Keratinocyte (primary cell): ENCODE measurements around the gene NTSR2. TPM values are rescaled to one million over a fixed set of nuclear protein-coding genes. Genes with fewer than 3 reads are reported as not detected.

ENCODE experiments used
- DNase-seq: peaks from one replicate; pipeline ENCODE4 v3.0.0-alpha.2; 2011; ENCODE audit warnings: low read depth, missing footprints, low spot score
- FAIRE-seq: peaks from 2 replicates; lab custom pipeline; 2011; peaks lifted over from hg19 to GRCh38; lab: Jason Lieb, UNC
- H2AFZ ChIP-seq: 2 replicates; pipeline ENCODE4 v1.6.0; 2012; ENCODE audit warnings: low read length, control low read depth, inconsistent platforms; ENCODE audit not compliant: control insufficient read depth
- H3K27ac ChIP-seq: 2 replicates; pipeline ENCODE4 v1.5.1; 2011; ENCODE audit warnings: low read length; ENCODE audit not compliant: control insufficient read depth, insufficient read depth
- H3K27me3 ChIP-seq: 3 replicates; pipeline ENCODE4 v1.6.0; 2011; ENCODE audit warnings: low read length; ENCODE audit not compliant: control insufficient read depth, insufficient read depth; ENCODE audit errors: extremely low read depth
- H3K36me3 ChIP-seq, 2 experiments: 2 replicates in 1 of 2; 3 replicates in 1 of 2; pipeline ENCODE4 v1.5.1; 2011; ENCODE audit warnings: low read length in 2 of 2, mild to moderate bottlenecking in 1 of 2; ENCODE audit not compliant: control insufficient read depth in 2 of 2, insufficient read depth in 2 of 2; ENCODE audit errors: extremely low read depth in 1 of 2
- H3K4me1 ChIP-seq: 3 replicates; pipeline ENCODE4 v1.5.1; 2011; ENCODE audit warnings: low read length; ENCODE audit not compliant: control insufficient read depth, insufficient read depth; ENCODE audit errors: extremely low read depth
- H3K4me2 ChIP-seq: 3 replicates; pipeline ENCODE4 v1.6.0; 2011; ENCODE audit warnings: low read depth, low read length; ENCODE audit not compliant: control insufficient read depth, insufficient read depth; ENCODE audit errors: extremely low read depth
- H3K4me3 ChIP-seq, 3 experiments: fragments of 200-600 bp in 1 of 3; sonication (generic) in 1 of 3; 2 replicates in 2 of 3; 3 replicates in 1 of 3; pipeline ENCODE4 v1.5.1; 2011 to 2016; ENCODE audit warnings: low read length in 3 of 3, mild to moderate bottlenecking in 3 of 3, control low read depth in 2 of 3, inconsistent platforms in 1 of 3, low read depth in 1 of 3, mixed read lengths in 1 of 3, mixed run types in 1 of 3, moderate library complexity in 1 of 3; ENCODE audit not compliant: control insufficient read depth in 2 of 3, insufficient read depth in 2 of 3; ENCODE audit errors: extremely low read depth in 1 of 3
- H3K79me2 ChIP-seq: 2 replicates; pipeline ENCODE4 v1.6.0; 2012; ENCODE audit warnings: low read length; ENCODE audit not compliant: control insufficient read depth, insufficient read depth
- H3K9ac ChIP-seq: 3 replicates; pipeline ENCODE4 v1.6.0; 2011; ENCODE audit warnings: low read length; ENCODE audit not compliant: control insufficient read depth, insufficient read depth; ENCODE audit errors: extremely low read depth
- H3K9me1 ChIP-seq: 3 replicates; pipeline ENCODE4 v1.6.0; 2011; ENCODE audit warnings: low read length; ENCODE audit not compliant: control insufficient read depth, insufficient read depth; ENCODE audit errors: extremely low read depth
- H3K9me3 ChIP-seq: 2 replicates; pipeline ENCODE4 v1.5.1; 2012; ENCODE audit warnings: low read depth, low read length; ENCODE audit not compliant: control insufficient read depth
- H4K20me1 ChIP-seq: 3 replicates; pipeline ENCODE4 v1.6.0; 2011; ENCODE audit warnings: low read length; ENCODE audit not compliant: control insufficient read depth, insufficient read depth; ENCODE audit errors: extremely low read depth
- EZH2 ChIP-seq: IDR thresholded peaks from one replicate; pipeline ENCODE4 v1.6.1; 2012; ENCODE audit warnings: inconsistent platforms, mild to moderate bottlenecking, low read length, moderate library complexity
- dilution Hi-C: fragments of 300-500 bp; cut with MboI; formaldehyde crosslinking; loops from one replicate; pipeline ENCODE4 v1.7.0; 2020; ENCODE audit warnings: low sequenced_read_pairs; ENCODE audit not compliant: extremely low pct_ligation_motif_present
- polyA plus RNA-seq, 5 experiments: library from polyadenylated mRNA; depleted of rRNA in 3 of 5; stranded (reverse) in 3 of 5; stranded (forward) in 1 of 5; unstranded in 1 of 5; fragments of >200 nt; gene quantifications; 1 replicate in 1 of 5; 2 replicates in 3 of 5; 3 replicates in 1 of 5; pipeline versions ENCODE4 v1.2.1 to v1.2.3, GENCODE V29; 2011 to 2012; ENCODE audit warnings: missing spikeins in 2 of 5, low read depth in 1 of 5, low replicate concordance in 1 of 5
- TF ChIP-seq, protein P1 (sequence below), 3 experiments: IDR thresholded peaks in 1 of 3; conservative IDR thresholded peaks in 1 of 3; optimal IDR thresholded peaks in 1 of 3; 2 replicates in 2 of 3; 3 replicates in 1 of 3; pipeline versions ENCODE3 to v1.5.1; 2011; ENCODE audit warnings: low read length in 3 of 3, mild to moderate bottlenecking in 3 of 3, moderate library complexity in 2 of 3, control low read depth in 1 of 3, inconsistent platforms in 1 of 3; ENCODE audit not compliant: insufficient read depth in 2 of 3; ENCODE audit errors: extremely low read depth in 1 of 3

The NTSR2 gene
- polyA plus RNA-seq, 1 donor (not counting 4 experiments of a cell fraction or from before 2014, with no cell fraction given), result not detected

DNA sequence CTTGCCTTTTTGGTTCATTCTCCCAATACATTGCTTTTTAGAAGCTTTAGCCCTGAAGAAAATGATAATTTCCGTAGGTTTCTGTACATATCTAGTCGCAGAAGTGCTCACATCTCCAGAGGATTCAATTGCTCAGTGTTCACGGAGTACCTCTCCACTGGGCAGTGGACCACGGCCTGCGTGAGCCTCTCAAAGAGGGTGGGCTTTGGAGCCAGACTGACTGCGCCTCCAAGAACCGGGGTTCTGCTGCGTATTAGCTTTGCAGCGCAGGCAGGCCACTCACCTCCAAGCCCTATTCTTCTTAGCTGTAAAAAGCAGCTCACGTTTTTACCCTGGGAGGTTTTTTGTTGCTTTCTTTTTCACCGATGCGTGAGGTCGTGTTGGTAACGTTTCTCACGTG, 35.4 kb downstream of the NTSR2 start:
- Histone ChIP-seq H4K20me1 (no peaks in the 10 kb centered on the region), H3K36me3 (no peaks in the 10 kb centered on the region), H3K27me3 (peaks cover 8% of the 10 kb centered on the region), H3K27ac (no peak overlapping the region), H3K9me1 (no peaks in the 10 kb centered on the region), H3K4me3 (no peak overlapping the region), H3K9ac (no peak overlapping the region), H3K4me2 (no peak overlapping the region), H3K9me3 (no peaks in the 10 kb centered on the region), H2AFZ (no peak overlapping the region), H3K4me1 (no peaks in the 10 kb centered on the region), H3K79me2 (no peaks in the 10 kb centered on the region)
- dilution Hi-C loops, result no loop called here
- TF ChIP-seq, protein P1, sequence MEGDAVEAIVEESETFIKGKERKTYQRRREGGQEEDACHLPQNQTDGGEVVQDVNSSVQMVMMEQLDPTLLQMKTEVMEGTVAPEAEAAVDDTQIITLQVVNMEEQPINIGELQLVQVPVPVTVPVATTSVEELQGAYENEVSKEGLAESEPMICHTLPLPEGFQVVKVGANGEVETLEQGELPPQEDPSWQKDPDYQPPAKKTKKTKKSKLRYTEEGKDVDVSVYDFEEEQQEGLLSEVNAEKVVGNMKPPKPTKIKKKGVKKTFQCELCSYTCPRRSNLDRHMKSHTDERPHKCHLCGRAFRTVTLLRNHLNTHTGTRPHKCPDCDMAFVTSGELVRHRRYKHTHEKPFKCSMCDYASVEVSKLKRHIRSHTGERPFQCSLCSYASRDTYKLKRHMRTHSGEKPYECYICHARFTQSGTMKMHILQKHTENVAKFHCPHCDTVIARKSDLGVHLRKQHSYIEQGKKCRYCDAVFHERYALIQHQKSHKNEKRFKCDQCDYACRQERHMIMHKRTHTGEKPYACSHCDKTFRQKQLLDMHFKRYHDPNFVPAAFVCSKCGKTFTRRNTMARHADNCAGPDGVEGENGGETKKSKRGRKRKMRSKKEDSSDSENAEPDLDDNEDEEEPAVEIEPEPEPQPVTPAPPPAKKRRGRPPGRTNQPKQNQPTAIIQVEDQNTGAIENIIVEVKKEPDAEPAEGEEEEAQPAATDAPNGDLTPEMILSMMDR (optimal IDR thresholded peaks at IDR 0.05 in 1 of 3, IDR thresholded peaks at IDR 0.05 in 1 of 3, conservative IDR thresholded peaks at IDR 0.05 in 1 of 3; ENCODE audit: extremely low read depth in 1 of 3, insufficient read depth in 2 of 3, low read length in 3 of 3), result no peak
- no peak for TF ChIP-seq EZH2
- DNase-seq (no peak), FAIRE-seq (no peak)

DNA sequence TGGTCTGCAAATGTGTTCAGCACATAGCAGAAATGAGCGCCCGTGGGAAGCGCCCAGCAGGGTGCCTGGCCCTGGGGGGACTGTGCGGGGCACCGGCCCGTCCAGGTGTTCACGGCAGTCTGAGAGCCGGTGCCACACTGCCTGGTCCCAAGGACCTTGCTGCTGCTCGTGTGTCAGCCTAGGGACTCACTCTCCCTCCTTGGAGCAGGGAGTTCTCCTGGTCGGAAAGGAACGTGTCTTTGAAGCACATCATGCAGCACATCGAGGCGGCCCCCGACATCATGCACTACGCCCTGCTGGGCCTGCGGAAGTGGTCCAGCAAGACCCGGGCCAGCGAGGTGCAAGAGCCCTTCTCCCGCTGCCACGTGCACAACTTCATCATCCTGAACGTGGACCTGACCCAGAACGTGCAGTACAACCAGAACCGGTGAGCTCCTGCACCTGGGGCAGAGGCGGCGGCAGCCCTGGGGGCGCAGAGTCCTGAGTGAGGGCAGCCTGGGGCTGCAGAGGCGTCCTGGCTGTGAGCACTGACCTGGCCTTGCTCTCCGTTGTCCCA, 36.0 kb downstream of the NTSR2 start:
- no peaks in the 10 kb centered on the region for H3K9me1 ChIP-seq
- H3K79me2 ChIP-seq, result no peaks in the 10 kb centered on the region
- FAIRE-seq (no peak), DNase-seq (no peak)
- no peak overlapping the region for H3K4me3 ChIP-seq
- H3K9ac ChIP-seq, result no peak overlapping the region
- no peaks in the 10 kb centered on the region for H4K20me1 ChIP-seq
- TF ChIP-seq EZH2, result no peak
- no peak overlapping the region for H3K4me2 ChIP-seq
- H3K27ac ChIP-seq, result no peak overlapping the region
- H3K27me3 ChIP-seq, result peaks cover 6% of the 10 kb centered on the region
- no peaks in the 10 kb centered on the region for H3K36me3 ChIP-seq
- dilution Hi-C loops, result no loop called here
- no peak overlapping the region for H2AFZ ChIP-seq
- H3K9me3 ChIP-seq, result no peaks in the 10 kb centered on the region
- H3K4me1 ChIP-seq, result no peaks in the 10 kb centered on the region

DNA sequence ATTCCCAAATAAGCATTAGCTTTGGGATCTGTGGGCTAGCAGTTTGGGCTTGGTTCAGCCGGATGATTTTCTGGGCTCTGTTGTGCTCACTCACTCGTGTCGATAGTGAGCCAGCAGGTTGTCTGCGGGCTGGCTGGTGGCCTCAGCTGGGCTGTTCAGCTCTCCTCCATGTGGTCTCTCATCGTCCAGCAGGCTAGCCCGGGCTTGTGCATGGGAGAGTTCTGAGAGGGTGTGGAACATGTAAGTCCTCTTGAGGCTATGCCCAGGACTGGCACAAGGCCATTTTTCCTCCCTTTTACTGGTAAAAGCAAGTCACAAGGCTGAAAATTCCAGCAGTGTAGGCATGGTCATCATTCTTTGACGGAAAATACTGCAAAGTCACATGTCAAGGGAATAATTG, 38.5 kb downstream of the NTSR2 start:
- no peaks in the 10 kb centered on the region for H3K36me3 ChIP-seq
- no peak overlapping the region for H3K27ac ChIP-seq
- H3K4me1 ChIP-seq, result no peaks in the 10 kb centered on the region
- H3K4me2 ChIP-seq, result no peak overlapping the region
- FAIRE-seq (no peak), DNase-seq (no peak)
- no peak overlapping the region for H3K9ac ChIP-seq
- no peaks in the 10 kb centered on the region for H3K79me2 ChIP-seq
- H3K4me3 ChIP-seq, result no peak overlapping the region
- no peaks in the 10 kb centered on the region for H3K9me1 ChIP-seq
- H2AFZ ChIP-seq, result no peak overlapping the region
- H4K20me1 ChIP-seq, result no peaks in the 10 kb centered on the region
- dilution Hi-C loops, result no loop called here
- peaks cover 5% of the 10 kb centered on the region for H3K9me3 ChIP-seq
- no peak for TF ChIP-seq EZH2
- TF ChIP-seq, protein P1 (optimal IDR thresholded peaks at IDR 0.05 in 1 of 3, IDR thresholded peaks at IDR 0.05 in 1 of 3, conservative IDR thresholded peaks at IDR 0.05 in 1 of 3; ENCODE audit: extremely low read depth in 1 of 3, insufficient read depth in 2 of 3, low read length in 3 of 3), result no peak
- H3K27me3 ChIP-seq, result no peaks in the 10 kb centered on the region
